MM.1S (cell line): ENCODE measurements around the gene GCM1.

Experiments used
- DNase-seq: peaks from one replicate; pipeline ENCODE4 v3.0.0-alpha.2; 2015
- H2AFZ ChIP-seq: fragments of 300-600 bp; sonication (generic); 2 replicates; pipeline ENCODE4 v1.6.0; 2016; ENCODE audit warnings: antibody characterized with exemption, low read length
- H3F3A ChIP-seq: fragments of 300-600 bp; sonication (generic); 2 replicates; pipeline ENCODE4 v1.6.1; 2016; ENCODE audit warnings: mild to moderate bottlenecking, antibody characterized with exemption, low read length, moderate library complexity, mixed read lengths; ENCODE audit not compliant: insufficient read depth
- H3K27ac ChIP-seq: fragments of 300-600 bp; sonication (generic); 2 replicates; pipeline ENCODE4 v1.5.1; 2016; ENCODE audit warnings: mild to moderate bottlenecking, low read length
- H3K27me3 ChIP-seq: fragments of 300-600 bp; sonication (generic); replicated peaks from 2 replicates; pipeline ENCODE4 v1.6.0; 2016; ENCODE audit warnings: low read length; ENCODE audit not compliant: insufficient read depth
- H3K36me3 ChIP-seq: fragments of 300-600 bp; sonication (generic); replicated peaks from 2 replicates; pipeline ENCODE4 v1.6.1; 2016; ENCODE audit warnings: mild to moderate bottlenecking, low read length, mixed read lengths; ENCODE audit not compliant: insufficient read depth
- H3K4me1 ChIP-seq: fragments of 300-600 bp; sonication (generic); 2 replicates; pipeline ENCODE4 v1.6.1; 2016; ENCODE audit warnings: low read length, mixed read lengths
- H3K4me2 ChIP-seq: fragments of 300-600 bp; sonication (generic); 2 replicates; pipeline ENCODE4 v1.6.0; 2016; ENCODE audit warnings: low read depth, low read length
- H3K4me3 ChIP-seq: fragments of 300-600 bp; sonication (generic); 2 replicates; pipeline ENCODE4 v1.5.1; 2016; ENCODE audit warnings: low read length, mixed read lengths
- H3K79me2 ChIP-seq: fragments of 300-600 bp; sonication (generic); 2 replicates; pipeline ENCODE4 v1.6.1; 2016; ENCODE audit warnings: mixed run types, low read length, mixed read lengths
- H3K9ac ChIP-seq: fragments of 300-600 bp; sonication (generic); 2 replicates; pipeline ENCODE4 v1.6.1; 2016; ENCODE audit warnings: low read length, mixed read lengths
- H3K9me2 ChIP-seq: fragments of 300-600 bp; sonication (generic); replicated peaks from 2 replicates; pipeline ENCODE4 v1.6.1; 2016; ENCODE audit warnings: mild to moderate bottlenecking, low read length, mixed read lengths; ENCODE audit not compliant: insufficient read depth
- H3K9me3 ChIP-seq: fragments of 300-600 bp; sonication (generic); replicated peaks from 2 replicates; pipeline ENCODE4 v1.6.1; 2016; ENCODE audit warnings: mild to moderate bottlenecking, low read length, mixed read lengths; ENCODE audit not compliant: insufficient read depth
- H4K20me1 ChIP-seq: fragments of 300-600 bp; sonication (generic); 2 replicates; pipeline ENCODE4 v1.6.1; 2016; ENCODE audit warnings: mild to moderate bottlenecking, low read length, moderate library complexity, mixed read lengths; ENCODE audit not compliant: insufficient read depth
- EZH2 ChIP-seq: fragments of 300-600 bp; sonication (generic); optimal IDR thresholded peaks from 2 replicates; pipeline ENCODE3; 2017; ENCODE audit warnings: low read depth, mild to moderate bottlenecking, antibody characterized with exemption, low read length, mixed read lengths
- EZH2phosphoT487 ChIP-seq: fragments of 300-600 bp; sonication (generic); IDR thresholded peaks from 2 replicates; pipeline ENCODE4 v1.6.1; 2018; ENCODE audit warnings: antibody characterized with exemption, low read length
- TF ChIP-seq, protein P1 (sequence below): fragments of 300-600 bp; sonication (generic); IDR thresholded peaks from 2 replicates; pipeline ENCODE4 v1.5.1; 2016; ENCODE audit warnings: antibody characterized with exemption, low read length, mixed read lengths

Gene GCM1

DNA sequence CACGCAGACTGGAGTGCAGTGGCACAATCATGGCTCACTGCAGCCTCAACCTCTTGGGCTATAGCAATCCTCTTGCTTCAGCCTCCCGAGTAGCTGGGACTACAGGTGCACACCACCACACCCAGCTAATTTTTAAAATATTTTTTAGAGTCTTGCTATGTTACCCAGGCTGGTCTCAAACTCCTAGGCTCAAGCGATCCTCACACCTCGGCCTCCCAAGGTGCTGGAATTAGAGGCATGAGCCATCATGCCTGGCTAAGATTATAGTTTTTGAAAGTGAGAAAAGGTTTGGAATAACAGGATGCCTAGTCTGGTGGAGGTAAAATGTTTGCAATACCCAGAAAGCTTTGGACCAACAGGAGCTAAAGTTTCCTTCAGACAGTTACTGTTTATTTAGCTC, 23.4 kb downstream of the GCM1 start:
- Histone ChIP-seq H4K20me1 (no peaks in the 10 kb centered on the region), H3K79me2 (no peaks in the 10 kb centered on the region)

DNA sequence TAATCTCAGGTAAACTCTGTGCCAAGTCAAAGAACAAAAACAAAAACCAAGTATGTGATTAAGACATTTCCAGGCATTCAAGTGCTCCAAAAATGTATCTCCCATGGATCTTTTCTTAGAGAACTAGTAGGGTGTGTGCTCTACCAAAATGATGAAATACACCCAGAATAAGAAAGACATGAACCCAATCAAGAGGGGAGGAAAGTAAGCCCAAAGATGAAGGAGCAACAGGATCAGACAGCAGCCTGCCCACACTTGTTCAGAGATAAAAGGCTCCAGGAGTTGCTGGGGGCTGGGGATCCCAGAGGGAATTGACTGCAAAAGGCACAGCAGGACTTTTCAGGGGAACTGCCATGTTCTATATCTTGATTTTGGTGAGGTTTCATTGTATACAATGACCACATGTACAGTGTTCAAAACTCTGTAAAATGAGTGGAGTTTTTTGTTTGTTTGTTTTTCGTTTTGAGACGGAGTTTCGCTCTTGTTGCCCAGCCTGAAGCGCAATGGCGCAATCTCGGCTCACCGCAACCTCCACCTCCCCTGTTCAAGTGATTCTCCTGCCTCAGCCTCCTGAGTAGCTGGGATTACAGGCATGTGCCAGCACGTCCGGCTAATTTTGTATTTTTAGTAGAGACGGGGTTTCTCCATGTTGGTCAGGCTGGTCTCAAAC, 24.4 kb downstream of the GCM1 start:
- Histone ChIP-seq H3K9me2 (no peaks in the 10 kb centered on the region), H2AFZ (no peak overlapping the region), H3K9me3 (no peaks in the 10 kb centered on the region), H3K27me3 (no peaks in the 10 kb centered on the region), H3K4me3 (no peak overlapping the region), H3K36me3 (no peaks in the 10 kb centered on the region), H3K27ac (no peak overlapping the region), H3K9ac (no peak overlapping the region), H4K20me1 (no peaks in the 10 kb centered on the region), H3K4me1 (no peaks in the 10 kb centered on the region), H3K79me2 (no peaks in the 10 kb centered on the region), H3K4me2 (no peak overlapping the region), H3F3A (no peaks in the 10 kb centered on the region)
- no peak for DNase-seq
- TF ChIP-seq EZH2phosphoT487 (no peak), EZH2 (no peak)
- TF ChIP-seq, protein P1, sequence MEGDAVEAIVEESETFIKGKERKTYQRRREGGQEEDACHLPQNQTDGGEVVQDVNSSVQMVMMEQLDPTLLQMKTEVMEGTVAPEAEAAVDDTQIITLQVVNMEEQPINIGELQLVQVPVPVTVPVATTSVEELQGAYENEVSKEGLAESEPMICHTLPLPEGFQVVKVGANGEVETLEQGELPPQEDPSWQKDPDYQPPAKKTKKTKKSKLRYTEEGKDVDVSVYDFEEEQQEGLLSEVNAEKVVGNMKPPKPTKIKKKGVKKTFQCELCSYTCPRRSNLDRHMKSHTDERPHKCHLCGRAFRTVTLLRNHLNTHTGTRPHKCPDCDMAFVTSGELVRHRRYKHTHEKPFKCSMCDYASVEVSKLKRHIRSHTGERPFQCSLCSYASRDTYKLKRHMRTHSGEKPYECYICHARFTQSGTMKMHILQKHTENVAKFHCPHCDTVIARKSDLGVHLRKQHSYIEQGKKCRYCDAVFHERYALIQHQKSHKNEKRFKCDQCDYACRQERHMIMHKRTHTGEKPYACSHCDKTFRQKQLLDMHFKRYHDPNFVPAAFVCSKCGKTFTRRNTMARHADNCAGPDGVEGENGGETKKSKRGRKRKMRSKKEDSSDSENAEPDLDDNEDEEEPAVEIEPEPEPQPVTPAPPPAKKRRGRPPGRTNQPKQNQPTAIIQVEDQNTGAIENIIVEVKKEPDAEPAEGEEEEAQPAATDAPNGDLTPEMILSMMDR, result no peak

More for the DNA sequence above, 23.4 kb downstream of the GCM1 start:
- Histone ChIP-seq H3K4me3 (no peak overlapping the region), H3K9me2 (no peaks in the 10 kb centered on the region), H3K27ac (no peak overlapping the region), H3K9me3 (no peaks in the 10 kb centered on the region), H3K36me3 (no peaks in the 10 kb centered on the region), H3F3A (no peaks in the 10 kb centered on the region), H3K4me2 (no peak overlapping the region), H3K27me3 (no peaks in the 10 kb centered on the region), H3K9ac (no peak overlapping the region), H2AFZ (no peak overlapping the region), H3K4me1 (no peaks in the 10 kb centered on the region)
- no peak for TF ChIP-seq EZH2phosphoT487
- TF ChIP-seq, protein P1, result no peak
- TF ChIP-seq EZH2, result no peak
- no peak for DNase-seq

DNA sequence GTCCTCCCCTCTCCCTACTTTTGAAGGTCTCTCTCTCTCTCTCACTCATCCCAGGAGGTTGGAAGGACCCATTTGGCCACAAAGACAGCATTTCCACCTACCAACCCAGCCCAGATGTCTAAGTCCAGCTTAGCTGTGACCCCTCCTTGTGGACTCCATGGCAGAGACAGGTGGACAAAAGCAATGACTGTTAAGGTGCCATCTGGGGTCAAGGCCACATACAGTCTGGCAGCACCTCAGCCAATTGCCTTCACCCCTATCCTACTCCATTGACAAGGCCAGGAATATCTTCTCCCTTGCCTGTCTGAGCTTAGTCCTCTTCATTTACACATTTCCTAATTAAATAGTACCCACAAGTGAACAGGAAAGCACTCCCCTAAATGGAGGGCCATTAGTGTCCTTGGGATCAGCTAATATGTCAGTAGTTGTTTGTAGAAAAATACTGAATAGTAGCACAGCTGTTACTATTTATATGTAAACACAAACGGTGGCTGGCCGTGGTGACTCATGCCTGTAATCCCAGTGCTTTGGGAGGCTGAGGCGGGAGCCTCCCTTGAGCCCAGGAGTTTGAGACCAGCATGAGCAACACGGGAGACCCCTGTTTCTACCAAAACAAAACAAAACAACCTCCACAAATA, 28.8 kb downstream of the GCM1 start:
- TF ChIP-seq, protein P1, result no peak
- TF ChIP-seq EZH2phosphoT487 (no peak), EZH2 (no peak)
- no peak overlapping the region for H3K27ac ChIP-seq
- no peak for DNase-seq
- no peak overlapping the region for H3K9ac ChIP-seq
- H3K79me2 ChIP-seq, result no peaks in the 10 kb centered on the region
- H2AFZ ChIP-seq, result no peak overlapping the region
- H4K20me1 ChIP-seq, result no peaks in the 10 kb centered on the region
- H3K9me2 ChIP-seq, result no peaks in the 10 kb centered on the region
- no peaks in the 10 kb centered on the region for H3K27me3 ChIP-seq
- H3K4me3 ChIP-seq, result no peak overlapping the region
- no peak overlapping the region for H3K4me2 ChIP-seq
- no peaks in the 10 kb centered on the region for H3K9me3 ChIP-seq
- H3K4me1 ChIP-seq, result no peaks in the 10 kb centered on the region
- H3K36me3 ChIP-seq, result no peaks in the 10 kb centered on the region
- H3F3A ChIP-seq, result no peaks in the 10 kb centered on the region
